GM23338 (cell line): ENCODE measurements around the gene PXMP2. TPM values are rescaled to one million over a fixed set of nuclear protein-coding genes. Genes with fewer than 3 reads are reported as not detected.

Experiments
- ATAC-seq: fragments of 200-7000 bp; cut with Tn5 transposase; 3 replicates; pipeline ENCODE4 v1.9.1; 2020
- DNase-seq: peaks from one replicate; pipeline ENCODE4 v3.0.0-alpha.2; 2015; ENCODE audit warnings: low spot score
- H2AFZ ChIP-seq: fragments of 200-600 bp; sonication (generic); 2 replicates; pipeline ENCODE4 v1.8.0; 2016; ENCODE audit warnings: antibody characterized with exemption, mild to moderate bottlenecking, moderate library complexity
- H3F3A ChIP-seq: fragments of 200-600 bp; sonication (generic); replicated peaks from 2 replicates; pipeline ENCODE4 v1.8.0; 2017; ENCODE audit warnings: antibody characterized with exemption, mixed run types, low read depth
- H3K27ac ChIP-seq: fragments of 200-600 bp; sonication (generic); 2 replicates; pipeline ENCODE4 v1.6.1; 2016; ENCODE audit warnings: low read depth
- H3K27me3 ChIP-seq: fragments of 200-600 bp; sonication (generic); 2 replicates; pipeline ENCODE4 v1.8.0; 2016; ENCODE audit warnings: mild to moderate bottlenecking, mixed run types, moderate library complexity; ENCODE audit not compliant: insufficient read depth
- H3K36me3 ChIP-seq: fragments of 200-600 bp; sonication (generic); 2 replicates; pipeline ENCODE4 v1.8.0; 2016; ENCODE audit warnings: mild to moderate bottlenecking; ENCODE audit not compliant: insufficient read depth
- H3K4me1 ChIP-seq: fragments of 200-600 bp; sonication (generic); 2 replicates; pipeline ENCODE4 v1.8.0; 2016; ENCODE audit warnings: mild to moderate bottlenecking, moderate library complexity; ENCODE audit not compliant: insufficient read depth
- H3K4me2 ChIP-seq: fragments of 200-600 bp; sonication (generic); 2 replicates; pipeline ENCODE4 v1.7.1; 2017; ENCODE audit warnings: mixed run types
- H3K4me3 ChIP-seq: fragments of 200-600 bp; sonication (generic); 2 replicates; pipeline ENCODE4 v1.6.1; 2016; ENCODE audit warnings: mixed run types
- H3K79me2 ChIP-seq: fragments of 200-600 bp; sonication (generic); replicated peaks from 2 replicates; pipeline ENCODE4 v1.8.0; 2017; ENCODE audit warnings: mild to moderate bottlenecking; ENCODE audit not compliant: insufficient read depth
- H3K9me2 ChIP-seq: fragments of 200-600 bp; sonication (generic); 2 replicates; pipeline ENCODE4 v1.8.0; 2017; ENCODE audit not compliant: insufficient read depth
- H4K20me1 ChIP-seq: fragments of 200-600 bp; sonication (generic); replicated peaks from 2 replicates; pipeline ENCODE4 v1.8.0; 2017; ENCODE audit warnings: mild to moderate bottlenecking; ENCODE audit not compliant: insufficient read depth
- H3K27ac Mint-ChIP-seq: 2 replicates; pipeline ENCODE4 v1.8.0; 2020; ENCODE audit warnings: inconsistent platforms, mild to moderate bottlenecking, moderate library complexity, mixed read lengths
- H3K27me3 Mint-ChIP-seq: 3 replicates; pipeline ENCODE4 v1.8.0; 2022; ENCODE audit warnings: low read depth, mild to moderate bottlenecking, moderate library complexity, mixed read lengths, inconsistent platforms; ENCODE audit not compliant: insufficient read depth, poor library complexity
- H3K36me3 Mint-ChIP-seq: 3 replicates; pipeline ENCODE4 v1.8.0; 2021; ENCODE audit warnings: low read depth, mild to moderate bottlenecking, inconsistent platforms, moderate library complexity, mixed read lengths
- H3K4me1 Mint-ChIP-seq: 3 replicates; pipeline ENCODE4 v1.8.0; 2020; ENCODE audit warnings: mild to moderate bottlenecking, inconsistent platforms, mixed read lengths
- H3K4me3 Mint-ChIP-seq: 3 replicates; pipeline ENCODE4 v1.8.0; 2021; ENCODE audit warnings: moderate library complexity, mild to moderate bottlenecking, inconsistent platforms, mixed read lengths
- H3K9me3 Mint-ChIP-seq: 3 replicates; pipeline ENCODE4 v1.8.0; 2020; ENCODE audit warnings: moderate library complexity, mild to moderate bottlenecking, inconsistent platforms, mixed read lengths
- CTCF ChIP-seq, 2 experiments: fragments of 200-600 bp in 1 of 2; sonication (generic) in 1 of 2; conservative IDR thresholded peaks; 2 replicates each; pipeline versions ENCODE4 v1.5.1 to v1.6.1; 2016 to 2017; ENCODE audit warnings: antibody characterized with exemption in 2 of 2, low read depth in 2 of 2, mild to moderate bottlenecking in 2 of 2, moderate library complexity in 1 of 2
- ETS1 ChIP-seq: IDR thresholded peaks from 2 replicates; pipeline ENCODE4 v1.6.1; 2016; ENCODE audit warnings: antibody characterized with exemption
- EZH2 ChIP-seq: fragments of 200-600 bp; sonication (generic); IDR thresholded peaks from one replicate; pipeline ENCODE4 v1.8.0; 2017; ENCODE audit warnings: antibody characterized with exemption, mild to moderate bottlenecking, low read depth; ENCODE audit not compliant: unreplicated experiment
- JUNB ChIP-seq: IDR thresholded peaks from one replicate; pipeline ENCODE4 v1.6.1; 2016; ENCODE audit warnings: antibody characterized with exemption; ENCODE audit not compliant: unreplicated experiment
- POLR2AphosphoS5 ChIP-seq: IDR thresholded peaks from 2 replicates; pipeline ENCODE4 v1.6.1; 2016; ENCODE audit warnings: antibody characterized with exemption, low read depth
- STAT1 ChIP-seq: IDR thresholded peaks from one replicate; pipeline ENCODE4 v1.6.1; 2016; ENCODE audit warnings: antibody characterized with exemption; ENCODE audit not compliant: unreplicated experiment
- ZNF462 ChIP-seq: fragments of 250-450 bp; sonication (Bioruptor Pico); IDR thresholded peaks from 2 replicates; pipeline ENCODE4 v1.5.0; 2020; ENCODE audit warnings: mild to moderate bottlenecking, moderate library complexity
- polyA plus RNA-seq: library from polyadenylated mRNA; unstranded; fragments of >200 nt; fragmentation: Nextera tagmentation; extraction: Ambion mirVana; gene quantifications from 2 replicates; pipeline ENCODE4 v1.2.1, GENCODE V29; 2016
- total RNA-seq: library from RNA; depleted of rRNA; stranded (reverse); fragments of >200 nt; shearing (Covaris generic); gene quantifications from 2 replicates; pipeline ENCODE4 v1.2.3, GENCODE V29; 2014

PXMP2 gene
- total and polyA plus RNA-seq, 2 experiments from 2014 or later, result 17.3 to 19.7 TPM

GRCh38 chr12:132729541-132730320, 42.3 kb downstream of the PXMP2 start (continued):
- TF ChIP-seq CTCF (conservative IDR thresholded peaks at IDR 0.05; ENCODE audit: low read depth in 2 of 2), result no peak
- no peak for TF ChIP-seq EZH2
- TF ChIP-seq STAT1, result no peak
- no peak for TF ChIP-seq POLR2AphosphoS5
- no peak for TF ChIP-seq JUNB
- no peak for TF ChIP-seq ZNF462 (CRISPR knock-in tag)

GRCh38 chr12:132730353-132730752, 43.0 kb downstream of the PXMP2 start:
- Histone ChIP-seq H3K79me2 (no peaks in the 10 kb centered on the region), H4K20me1 (peaks cover 16% of the 10 kb centered on the region; the same call in 1 of the 2 replicates), H3K4me2 (no peak overlapping the region), H3K27me3 (no peaks in the 10 kb centered on the region), H3K36me3 (peaks cover 34% of the 10 kb centered on the region), H3F3A (peaks cover 13% of the 10 kb centered on the region), H3K9me2 (no peaks in the 10 kb centered on the region), H3K4me3 (no peak overlapping the region), H3K27ac (no peak overlapping the region), H2AFZ (no peak overlapping the region), H3K4me1 (no peaks in the 10 kb centered on the region)
- ATAC-seq (no peak), DNase-seq (no peak)
- Mint-ChIP-seq H3K27ac (no peak overlapping the region), H3K4me1 (no peaks in the 10 kb centered on the region; the same call in 2 of the 3 replicates), H3K27me3 (peaks cover 30% of the 10 kb centered on the region), H3K36me3 (peaks cover 98% of the 10 kb centered on the region), H3K4me3 (no peak overlapping the region), H3K9me3 (peaks cover 19% of the 10 kb centered on the region)
- no peak for TF ChIP-seq CTCF (conservative IDR thresholded peaks at IDR 0.05; ENCODE audit: low read depth in 2 of 2)
- no peak for TF ChIP-seq JUNB
- no peak for TF ChIP-seq ETS1
